Chondrocyte (in vitro differentiated cells): ENCODE data around the gene ADAM15. TPM values are rescaled to one million over a fixed set of nuclear protein-coding genes. Genes with fewer than 3 reads are reported as not detected.

Experiments used
- DNase-seq: peaks from one replicate; pipeline ENCODE4 v3.0.0; 2021; ENCODE audit warnings: mixed read lengths, low spot score
- H3K27ac Mint-ChIP-seq: one replicate; pipeline ENCODE4 v1.8.0; 2021; ENCODE audit warnings: mild to moderate bottlenecking, moderate library complexity, mixed read lengths; ENCODE audit not compliant: unreplicated experiment
- H3K27me3 Mint-ChIP-seq: 2 replicates; pipeline ENCODE4 v1.8.0; 2021; ENCODE audit warnings: low read depth, mixed read lengths
- H3K36me3 Mint-ChIP-seq: 2 replicates; pipeline ENCODE4 v1.8.0; 2021; ENCODE audit warnings: low read depth, mixed read lengths
- H3K4me1 Mint-ChIP-seq: 2 replicates; pipeline ENCODE4 v1.8.0; 2021; ENCODE audit warnings: low read depth, mild to moderate bottlenecking, mixed read lengths
- H3K4me3 Mint-ChIP-seq: one replicate; pipeline ENCODE4 v1.8.0; 2021; ENCODE audit warnings: mild to moderate bottlenecking, moderate library complexity, mixed read lengths; ENCODE audit not compliant: unreplicated experiment
- H3K9me3 Mint-ChIP-seq: 2 replicates; pipeline ENCODE4 v1.8.0; 2021; ENCODE audit warnings: low read depth, mixed read lengths
- CTCF ChIP-seq: fragments of 200-600 bp; sonication (generic); IDR thresholded peaks from 2 replicates; pipeline ENCODE4 v1.5.0; 2021; ENCODE audit warnings: antibody characterized with exemption, mild to moderate bottlenecking, moderate library complexity
- total RNA-seq: library from RNA; stranded (reverse); gene quantifications from 3 replicates; pipeline ENCODE4 v1.2.1, GENCODE V29; 2021

ADAM15 gene
- total RNA-seq, 1 donor from 2014 or later, result 73.7 TPM

DNA sequence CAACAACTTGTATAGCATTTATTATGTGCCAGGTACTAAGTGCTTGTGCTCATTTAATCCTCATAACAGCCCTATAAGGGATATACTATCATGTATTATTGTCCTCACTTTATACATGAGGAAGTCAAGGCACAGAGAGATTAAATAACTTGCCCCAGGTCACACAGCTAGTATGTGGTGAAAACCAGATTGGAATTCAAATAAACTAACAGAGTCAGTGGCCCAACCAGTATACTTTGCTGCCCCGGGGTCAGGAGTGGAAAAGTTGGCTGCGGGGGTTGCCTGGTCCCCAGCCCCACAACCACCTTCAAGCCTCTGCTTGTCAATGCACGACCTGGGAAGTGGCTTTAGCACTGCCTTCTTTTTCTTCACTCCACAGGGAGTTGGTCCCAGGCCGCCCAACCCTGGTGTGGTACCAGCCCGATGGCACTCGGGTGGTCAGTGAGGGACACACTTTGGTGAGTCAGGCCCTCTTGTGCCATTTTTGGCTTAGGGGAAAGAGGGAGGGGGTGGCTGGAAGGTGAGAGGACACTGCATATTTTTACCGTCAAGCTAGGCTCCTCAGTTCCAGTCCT, 2.5 kb downstream of the ADAM15 start:
- no peak for DNase-seq
- H3K27me3 Mint-ChIP-seq, result no peaks in the 10 kb centered on the region
- H3K9me3 Mint-ChIP-seq, result no peaks in the 10 kb centered on the region
- H3K4me3 Mint-ChIP-seq, result no peak overlapping the region
- no peak for TF ChIP-seq CTCF
- no peak overlapping the region for H3K27ac Mint-ChIP-seq
- H3K36me3 Mint-ChIP-seq, result peaks cover 11% of the 10 kb centered on the region
- peaks cover 27% of the 10 kb centered on the region for H3K4me1 Mint-ChIP-seq

GRCh38 chr1:155057104-155057503, 6.0 kb downstream of the ADAM15 start:
- no peaks in the 10 kb centered on the region for H3K27me3 Mint-ChIP-seq
- H3K9me3 Mint-ChIP-seq, result no peaks in the 10 kb centered on the region
- TF ChIP-seq CTCF, result no peak
- H3K27ac Mint-ChIP-seq, result no peak overlapping the region
- no peak for DNase-seq
- peaks cover 12% of the 10 kb centered on the region for H3K36me3 Mint-ChIP-seq
- no peak overlapping the region for H3K4me3 Mint-ChIP-seq
- peaks cover 14% of the 10 kb centered on the region for H3K4me1 Mint-ChIP-seq

DNA sequence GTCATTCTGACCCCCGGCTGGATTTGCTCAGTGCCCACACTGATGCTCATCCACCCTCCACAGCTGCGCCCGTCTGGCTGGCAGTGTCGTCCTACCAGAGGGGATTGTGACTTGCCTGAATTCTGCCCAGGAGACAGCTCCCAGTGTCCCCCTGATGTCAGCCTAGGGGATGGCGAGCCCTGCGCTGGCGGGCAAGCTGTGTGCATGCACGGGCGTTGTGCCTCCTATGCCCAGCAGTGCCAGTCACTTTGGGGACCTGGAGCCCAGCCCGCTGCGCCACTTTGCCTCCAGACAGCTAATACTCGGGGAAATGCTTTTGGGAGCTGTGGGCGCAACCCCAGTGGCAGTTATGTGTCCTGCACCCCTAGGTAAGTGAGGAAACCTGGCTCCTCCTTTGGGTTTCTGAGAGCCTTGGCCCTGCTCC, 6.7 kb downstream of the ADAM15 start:
- TF ChIP-seq CTCF, result no peak
- no peak overlapping the region for H3K27ac Mint-ChIP-seq
- no peak for DNase-seq

GRCh38 chr1:155060736-155061135, 9.6 kb downstream of the ADAM15 start:
- Mint-ChIP-seq H3K36me3 (peaks cover 10% of the 10 kb centered on the region), H3K4me3 (no peak overlapping the region), H3K27me3 (no peaks in the 10 kb centered on the region), H3K4me1 (peaks cover 31% of the 10 kb centered on the region), H3K27ac (no peak overlapping the region), H3K9me3 (no peaks in the 10 kb centered on the region)
- no peak for TF ChIP-seq CTCF
- DNase-seq, result no peak

More for the DNA sequence above, 6.7 kb downstream of the ADAM15 start:
- Mint-ChIP-seq H3K4me3 (no peak overlapping the region), H3K4me1 (peaks cover 13% of the 10 kb centered on the region), H3K27me3 (no peaks in the 10 kb centered on the region), H3K9me3 (no peaks in the 10 kb centered on the region), H3K36me3 (peaks cover 12% of the 10 kb centered on the region)

DNA sequence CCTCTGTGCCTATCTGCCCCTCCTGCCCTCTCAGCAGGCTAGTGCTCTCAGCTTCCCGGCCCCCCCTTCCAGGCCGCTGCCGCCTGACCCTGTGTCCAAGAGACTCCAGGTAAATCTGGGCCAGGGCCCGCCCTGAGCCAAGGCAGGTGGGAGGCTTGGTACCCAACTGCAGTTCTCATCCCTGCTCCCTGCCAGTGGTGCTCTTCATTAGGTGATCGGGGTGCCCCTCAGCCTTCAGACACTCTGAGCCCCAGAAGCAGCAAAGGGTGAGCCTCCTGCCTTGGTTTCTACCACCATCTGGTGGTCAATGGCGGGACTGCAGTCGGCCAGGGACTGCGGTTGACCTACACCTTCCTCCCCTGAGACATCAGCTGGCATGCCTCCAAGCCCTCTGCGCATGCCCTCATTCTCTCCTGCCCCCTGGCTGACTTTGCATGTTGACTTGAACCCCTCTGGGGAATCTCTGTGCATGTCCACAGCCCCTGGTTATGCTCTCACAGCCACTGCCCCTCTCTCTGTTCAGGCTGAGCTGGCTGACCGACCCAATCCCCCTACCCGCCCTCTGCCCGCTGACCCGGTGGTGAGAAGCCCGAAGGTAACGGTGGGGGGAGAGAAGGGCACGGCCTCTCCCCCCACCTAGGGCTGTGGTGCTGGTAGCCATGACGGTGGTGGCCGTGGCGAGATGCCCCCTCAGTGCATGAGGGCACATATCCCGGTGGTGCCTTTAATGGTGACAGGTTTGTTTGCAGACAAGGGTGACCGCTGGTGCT, 10.4 kb downstream of the ADAM15 start:
- Mint-ChIP-seq H3K27me3 (no peaks in the 10 kb centered on the region), H3K4me1 (peaks cover 34% of the 10 kb centered on the region), H3K4me3 (no peak overlapping the region), H3K27ac (no peak overlapping the region), H3K9me3 (no peaks in the 10 kb centered on the region), H3K36me3 (peaks cover 8% of the 10 kb centered on the region)
- peak; percentile 94 for TF ChIP-seq CTCF
- no peak for DNase-seq
